NK-92 treated with Interleukin-12 subunit alpha and Interleukin-12 subunit beta, amount 100 ng/mL, for 24 hours (cell line): ENCODE measurements around the gene LUZP1.
"Not testable (repeated sequence)": the region's sequence is repeated elsewhere in the genome, so short reads cannot be mapped to it uniquely, and the experiment has no call there.

Experiments
- DNase-seq: peaks from one replicate; lab custom pipeline; 2025; lab: John Stamatoyannopoulos, UW

LUZP1 gene

DNA sequence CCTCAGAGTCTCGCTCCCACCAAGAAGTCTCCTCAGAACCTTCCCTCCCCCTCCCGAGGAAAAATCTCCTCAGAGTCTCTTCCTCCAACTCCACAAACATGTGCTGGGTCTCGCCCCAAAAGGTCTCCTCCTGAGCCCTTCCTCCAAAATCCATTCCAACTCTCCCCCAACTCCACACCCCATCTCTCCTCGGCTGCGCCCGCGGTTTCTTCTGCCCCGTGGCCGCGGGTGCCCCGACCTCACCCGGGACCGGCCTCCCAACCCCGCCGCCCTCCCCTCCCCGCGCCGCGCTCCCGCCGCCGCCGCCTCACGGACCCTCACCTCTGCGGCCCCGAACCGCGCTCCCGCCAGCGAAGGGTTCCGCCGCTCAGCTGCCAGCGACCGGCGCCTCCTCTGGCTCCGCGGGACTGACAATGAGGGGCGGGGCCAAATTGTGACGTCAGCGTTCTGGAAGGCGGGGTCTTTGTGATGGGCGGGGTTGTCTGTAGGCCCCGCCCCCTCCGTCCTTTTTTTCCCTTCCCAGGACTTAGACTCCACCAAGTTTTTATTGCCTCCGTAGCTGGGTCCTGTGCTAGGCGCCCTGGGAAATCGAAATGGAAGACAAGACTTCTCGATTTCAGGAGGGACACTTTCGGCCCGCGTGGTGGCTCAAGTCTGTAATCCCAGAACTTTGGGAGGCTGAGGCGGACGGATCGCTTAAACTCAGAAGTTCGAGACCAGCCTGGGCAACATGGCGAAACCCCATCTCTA, at the start of gene LUZP1:
TSS of gene LUZP1 (minus strand) at position 412 of the 750 bp plus-strand sequence.
- DNase-seq = peak; percentile 67

GRCh38 chr1:23217421-23218115, 48.9 kb upstream of the LUZP1 start, which contains the start of gene HTR1D:
Gene HTR1D, minus strand, starts transcription at chr1:23217502. Its CDS starts 23,283 bp downstream, at chr1:23194219.
- no peak for DNase-seq

DNA sequence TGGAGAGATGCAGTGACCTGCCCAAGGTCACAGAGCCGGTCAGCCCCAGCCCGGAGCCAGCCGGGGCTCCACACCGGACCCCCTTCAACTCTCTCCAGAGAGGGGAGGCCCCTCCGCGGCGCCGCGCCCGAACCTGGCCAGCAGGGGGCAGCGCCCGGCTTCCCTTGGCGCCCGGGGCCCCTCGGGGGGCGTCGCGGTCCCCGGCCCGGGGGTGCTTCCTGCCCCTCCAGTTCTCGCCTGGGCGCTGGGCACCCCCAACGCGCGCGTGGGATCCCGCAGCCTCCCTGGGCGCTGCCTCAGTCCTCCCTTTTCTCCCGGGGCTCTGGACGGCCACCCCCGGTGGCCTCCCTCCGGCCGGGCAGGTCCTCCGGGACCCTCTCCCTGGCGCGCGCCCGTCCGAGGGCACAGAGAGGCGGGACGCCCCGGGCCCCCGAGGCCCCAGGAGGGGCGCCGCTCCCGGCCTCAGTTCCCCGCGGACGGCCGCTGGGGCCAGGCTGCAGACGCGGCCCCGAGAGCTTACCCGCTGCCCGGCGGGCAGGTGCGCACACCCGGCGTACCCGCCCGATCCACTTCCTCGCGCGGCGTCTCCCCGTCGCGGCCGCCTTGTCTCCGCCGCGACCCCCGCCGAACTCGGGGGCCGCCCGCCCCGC, 48.2 kb upstream of the LUZP1 start:
- DNase-seq = no peak

- DNase-seq = no peak
Measured at GRCh38 chr1:23215751-23216449, 47.2 kb upstream of the LUZP1 start.

DNA sequence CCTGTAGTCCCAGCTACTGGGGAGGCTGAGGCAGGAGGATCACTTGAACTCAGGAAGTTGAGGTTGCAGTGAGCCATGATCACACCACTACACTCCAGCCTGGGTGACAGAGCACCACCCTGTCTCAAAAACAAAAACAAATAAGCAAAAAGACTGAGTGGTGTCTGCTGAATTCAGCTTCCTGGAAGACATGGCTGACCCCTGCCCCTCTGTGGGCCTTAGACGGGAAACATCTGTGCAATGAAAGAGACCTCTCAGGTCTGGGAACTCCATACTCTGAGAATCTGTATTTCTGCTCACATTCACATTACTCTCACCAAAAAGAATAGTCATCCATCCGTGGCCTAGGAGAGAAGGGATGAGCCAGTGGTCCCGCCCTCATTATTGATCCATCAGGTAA, 46.6 kb upstream of the LUZP1 start:
- DNase-seq = no peak

GRCh38 chr1:23214640-23215039, 46.0 kb upstream of the LUZP1 start:
- DNase-seq = no peak

DNA sequence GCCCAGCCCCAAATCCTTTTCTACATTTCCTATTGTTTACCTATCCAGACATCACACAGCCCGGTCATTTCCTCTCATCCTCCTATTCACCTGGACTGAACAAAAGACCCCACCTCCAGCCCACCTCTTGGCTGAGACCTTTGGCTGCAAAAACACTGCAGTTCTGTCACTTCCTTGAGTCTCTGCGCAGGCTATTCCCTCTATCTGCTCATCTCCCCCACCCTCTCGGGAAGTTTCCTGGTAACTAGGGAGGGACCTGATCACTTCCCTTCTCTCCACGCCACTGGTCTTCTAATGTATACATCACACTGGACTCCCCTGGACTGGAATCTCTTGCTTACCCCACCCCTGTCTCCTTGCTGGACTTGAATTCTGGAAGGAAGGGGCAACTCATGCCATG, 43.3 kb upstream of the LUZP1 start:
- no peak for DNase-seq

- DNase-seq = no peak
Measured at GRCh38 chr1:23210963-23211362, 42.3 kb upstream of the LUZP1 start.

DNA sequence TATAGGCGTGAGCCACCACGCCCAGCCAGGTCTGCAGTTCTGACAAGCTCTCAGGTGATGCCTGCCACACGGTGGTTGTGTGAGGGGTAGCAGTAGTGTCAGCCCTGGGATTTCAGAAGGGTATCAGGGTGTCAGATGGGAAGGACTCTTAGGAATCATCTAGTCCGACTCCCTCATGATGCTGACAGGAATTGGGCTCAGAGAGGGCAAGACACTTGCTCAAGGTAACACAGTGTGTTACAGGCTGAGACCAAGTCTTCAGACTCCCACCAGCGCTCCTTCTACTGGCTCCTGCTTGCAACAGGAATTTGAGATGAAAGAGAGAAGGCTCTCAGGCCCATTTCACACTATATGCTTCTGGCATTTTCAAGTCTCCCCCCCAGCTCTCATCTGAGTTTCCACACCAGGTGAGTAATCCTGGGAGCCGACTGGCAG, 41.7 kb upstream of the LUZP1 start:
- DNase-seq = no peak

GRCh38 chr1:23209770-23210169, 41.1 kb upstream of the LUZP1 start:
- DNase-seq = no peak

- no peak for DNase-seq
Measured at GRCh38 chr1:23208527-23208926, 39.9 kb upstream of the LUZP1 start.

DNA sequence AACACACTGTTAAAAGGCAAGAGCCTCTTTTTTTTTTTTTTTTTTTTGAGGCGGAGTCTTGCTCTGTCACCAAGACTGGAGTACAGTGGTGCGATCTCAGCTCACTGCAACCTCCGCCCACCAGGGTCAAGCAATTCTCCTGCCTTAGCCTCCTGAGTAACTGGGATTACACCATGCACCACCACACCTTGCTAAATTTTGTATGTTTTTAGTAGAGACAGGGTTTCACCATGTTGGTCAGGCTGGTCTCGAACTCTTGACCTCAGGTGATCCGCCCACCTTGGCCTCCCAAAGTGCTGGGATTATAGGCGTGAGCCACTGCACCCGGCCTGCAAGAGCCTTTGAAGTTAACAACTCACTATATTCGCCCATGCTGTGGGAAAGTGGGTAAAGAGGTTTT, 39.1 kb upstream of the LUZP1 start:
- DNase-seq = not testable (repeated sequence)

GRCh38 chr1:23202263-23202749, 33.6 kb upstream of the LUZP1 start:
- DNase-seq = no peak

GRCh38 chr1:23200883-23201282, 32.2 kb upstream of the LUZP1 start:
- no peak for DNase-seq

DNA sequence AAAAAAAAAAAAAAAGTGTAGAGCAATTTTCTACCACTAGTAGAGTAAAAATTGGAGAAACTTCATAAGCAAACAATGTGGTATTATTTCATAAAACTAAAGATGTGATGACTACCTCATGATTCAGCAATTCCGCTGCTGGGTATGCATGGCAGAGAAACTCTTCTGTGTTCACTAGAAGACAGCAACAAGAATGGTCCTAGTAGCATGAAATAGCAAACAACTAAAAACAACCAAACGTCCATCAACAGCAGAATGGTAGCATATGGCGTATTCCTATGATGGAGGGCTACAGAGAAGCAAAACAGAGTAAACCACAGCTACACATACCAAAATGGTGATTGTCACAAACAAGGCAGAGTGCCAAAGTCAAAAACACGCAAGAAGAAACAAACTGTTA, 29.7 kb upstream of the LUZP1 start:
- DNase-seq = no peak

- DNase-seq = no peak
Measured at GRCh38 chr1:23196627-23197328, 28.1 kb upstream of the LUZP1 start.

DNA sequence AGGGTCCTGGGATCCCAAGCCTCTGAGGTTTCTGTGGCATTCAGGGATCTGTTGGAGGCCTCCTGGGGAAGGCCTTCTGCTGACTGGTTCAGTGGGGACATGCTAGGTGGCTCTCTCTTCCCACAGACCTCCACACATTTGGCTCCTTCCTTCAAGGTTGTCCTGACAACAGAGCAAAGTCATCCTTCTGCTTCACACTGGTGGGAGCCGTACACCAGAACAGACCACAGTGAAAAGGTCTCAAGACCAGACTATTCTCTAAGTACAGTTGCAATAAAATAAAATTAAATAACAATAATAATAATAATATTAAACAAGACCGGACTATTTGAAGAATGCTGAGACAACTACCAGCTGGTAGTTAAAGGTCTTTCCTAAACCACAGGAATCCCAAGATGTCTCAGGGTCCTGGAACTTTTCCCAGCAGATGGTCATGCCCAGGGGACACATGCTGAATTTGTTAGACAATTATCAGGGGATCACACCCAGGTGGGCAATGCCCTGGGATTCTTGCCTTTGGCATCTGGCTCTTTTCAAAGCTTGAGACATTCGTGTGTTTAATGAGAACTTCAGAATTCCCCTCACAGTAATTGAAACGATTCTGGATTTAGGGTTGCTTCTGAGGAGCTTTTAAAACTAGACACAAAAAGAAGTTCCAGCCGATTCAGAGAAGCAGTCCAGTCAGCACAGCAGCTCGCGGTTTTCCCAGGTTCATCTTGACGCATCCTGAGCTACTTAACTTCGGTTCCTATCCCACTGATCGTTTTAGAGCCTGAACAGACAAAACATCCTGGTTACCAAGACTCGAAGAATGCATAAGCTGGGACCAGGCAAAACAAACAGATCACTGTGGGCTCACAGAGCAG, 25.7 kb upstream of the LUZP1 start:
- DNase-seq = no peak

- DNase-seq = no peak
Measured at GRCh38 chr1:23193391-23194118, 24.9 kb upstream of the LUZP1 start.

DNA sequence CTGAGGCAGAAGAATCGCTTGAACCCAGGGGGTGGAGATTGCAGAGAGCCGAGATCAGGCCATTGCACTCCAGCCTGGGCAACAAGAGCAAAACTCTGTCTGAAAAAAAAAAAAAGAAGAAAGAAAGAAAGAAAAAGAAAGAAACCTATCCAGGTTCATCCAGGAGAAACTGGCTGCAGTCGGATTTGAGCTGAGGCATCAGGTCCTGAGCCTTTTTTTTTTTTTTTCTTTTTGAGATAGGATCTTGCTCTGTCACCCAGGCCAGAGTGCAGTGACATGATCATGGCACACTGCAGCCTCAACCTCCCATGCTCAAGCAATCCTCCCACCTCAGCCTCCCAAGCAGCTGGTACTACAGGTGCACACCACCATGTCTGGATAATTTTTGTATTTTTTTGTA, 22.5 kb upstream of the LUZP1 start:
- DNase-seq = no peak

DNA sequence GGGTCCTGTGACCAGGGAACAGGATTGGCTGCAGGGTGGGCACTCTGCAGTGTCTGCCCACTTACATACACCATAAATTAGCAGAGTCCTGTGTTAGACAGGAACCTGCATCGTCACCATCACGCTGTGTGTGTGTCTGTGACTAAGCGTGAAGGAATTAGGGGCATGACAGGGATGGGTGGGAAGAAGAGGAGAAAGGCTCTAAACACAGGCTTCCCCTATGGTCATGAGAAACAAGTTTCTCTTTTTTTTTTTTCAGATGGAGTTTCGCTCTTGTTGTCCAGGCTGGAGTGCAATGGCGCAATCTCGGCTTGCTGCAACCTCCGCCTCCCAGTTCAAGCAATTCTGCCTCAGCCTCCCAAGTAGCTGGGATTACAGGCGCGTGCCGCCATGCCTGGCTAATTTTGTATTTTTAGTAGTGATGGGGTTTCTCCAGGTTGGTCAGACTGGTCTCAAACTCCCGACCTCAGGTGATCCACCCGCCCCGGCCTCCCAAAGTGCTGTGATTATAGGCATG, 20.3 kb upstream of the LUZP1 start:
- DNase-seq = not testable (repeated sequence)
